GM18502 (cell line): Measurements from ENCODE around the gene DNAJA4.

ENCODE experiments used
- ATAC-seq: cut with Tn5 transposase; IDR thresholded peaks from one replicate; pipeline ENCODE4 v1.9.1; 2021; ENCODE audit warnings: mild to moderate bottlenecking; ENCODE audit not compliant: unreplicated experiment, poor library complexity

The DNAJA4 gene

GRCh38 chr15:78274994-78275393 is 10.6 kb downstream of the DNAJA4 start:
- ATAC-seq = no peak

- ATAC-seq = no peak
Measured at GRCh38 chr15:78276064-78276943, 11.9 kb downstream of the DNAJA4 start.

- ATAC-seq = no peak
Measured at GRCh38 chr15:78280319-78281072, 16.1 kb downstream of the DNAJA4 start.

- ATAC-seq = no peak
Measured at GRCh38 chr15:78282324-78282723, 18.0 kb downstream of the DNAJA4 start.

- ATAC-seq = no peak
Measured at GRCh38 chr15:78284758-78285157, 20.4 kb downstream of the DNAJA4 start.

- no peak for ATAC-seq
Measured at GRCh38 chr15:78290222-78290621, 25.9 kb downstream of the DNAJA4 start.

- no peak for ATAC-seq
Measured at GRCh38 chr15:78291052-78291451, 26.7 kb downstream of the DNAJA4 start.

GRCh38 chr15:78291698-78292097 is 27.3 kb downstream of the DNAJA4 start:
- no peak for ATAC-seq

- no peak for ATAC-seq
Measured at GRCh38 chr15:78292219-78292618, 27.9 kb downstream of the DNAJA4 start.

- peak; percentile 82 for ATAC-seq
Measured at GRCh38 chr15:78299101-78299930, 35.0 kb downstream of the DNAJA4 start, which contains the start of gene SKIC8. TSS of gene SKIC8 (minus strand) at chr15:78299609. CDS start at chr15:78295686, 3,923 bp downstream.

- ATAC-seq = no peak
Measured at GRCh38 chr15:78301326-78301725, 37.0 kb downstream of the DNAJA4 start.

GRCh38 chr15:78301828-78302227 is 37.5 kb downstream of the DNAJA4 start:
- no peak for ATAC-seq

GRCh38 chr15:78302579-78303312 is 38.4 kb downstream of the DNAJA4 start:
- ATAC-seq = no peak

GRCh38 chr15:78304216-78305066 is 40.1 kb downstream of the DNAJA4 start:
- ATAC-seq = no peak

- ATAC-seq = no peak
Measured at GRCh38 chr15:78306176-78306774, 41.9 kb downstream of the DNAJA4 start.

- ATAC-seq = no peak
Measured at GRCh38 chr15:78307976-78308375, 43.6 kb downstream of the DNAJA4 start.

- no peak for ATAC-seq
Measured at GRCh38 chr15:78308422-78309032, 44.2 kb downstream of the DNAJA4 start.

- no peak for ATAC-seq
Measured at GRCh38 chr15:78311292-78311691, 46.9 kb downstream of the DNAJA4 start.
